K562 (cell line): ENCODE data around the gene FES. TPM values are rescaled to one million over a fixed set of nuclear protein-coding genes. Genes with fewer than 3 reads are reported as not detected.
A peak's percentile ranks its signal among the peaks of the same experiment; 100 is the strongest.

ENCODE experiments used
- ARID1B ChIP-seq: fragments of 450-650 bp; IDR thresholded peaks from 2 replicates; pipeline ENCODE4 v1.6.1; 2016; ENCODE audit warnings: antibody characterized with exemption, mild to moderate bottlenecking, inconsistent platforms
- CBX3 ChIP-seq, 2 experiments: IDR thresholded peaks; 1 replicate in 1 of 2; 2 replicates in 1 of 2; pipeline ENCODE4 v1.6.1; 2012; ENCODE audit warnings: inconsistent platforms in 2 of 2, low read length in 2 of 2, borderline replicate concordance in 1 of 2, control low read depth in 1 of 2
- CCAR2 ChIP-seq: fragments of 200-400 bp; formaldehyde crosslinking; IDR thresholded peaks from 2 replicates; pipeline ENCODE4 v1.6.1; 2017; ENCODE audit warnings: mild to moderate bottlenecking, low read depth, low read length
- CREB3 ChIP-seq: fragments of 450-650 bp; conservative IDR thresholded peaks from 2 replicates; pipeline ENCODE4 v1.6.1; 2016; ENCODE audit warnings: missing genetic modification characterization, low read depth, mild to moderate bottlenecking, missing compliant biosample characterization, moderate library complexity
- JUN ChIP-seq, 2 experiments: sonication (generic) in 1 of 2; formaldehyde crosslinking in 1 of 2; IDR thresholded peaks; 2 replicates each; pipeline versions ENCODE4 v1.6.1 to v1.8.0; 2012 to 2022; ENCODE audit warnings: borderline replicate concordance in 2 of 2, mild to moderate bottlenecking in 2 of 2, improper control_type of control experiment in 1 of 2, low read depth in 1 of 2, low read length in 1 of 2, missing genetic modification reagents in 1 of 2
- MAFK ChIP-seq: IDR thresholded peaks from 2 replicates; pipeline ENCODE4 v1.6.1; 2011; ENCODE audit warnings: low read length, improper control_type of control experiment
- NFIC ChIP-seq: fragments of 450-650 bp; IDR thresholded peaks from 2 replicates; pipeline ENCODE4 v1.6.1; 2017; ENCODE audit warnings: mild to moderate bottlenecking, inconsistent platforms
- RAD21 ChIP-seq, 2 experiments: fragments of 250-450 bp in 1 of 2; fragments of 450-650 bp in 1 of 2; sonication (Bioruptor Pico) in 1 of 2; formaldehyde crosslinking in 1 of 2; IDR thresholded peaks in 1 of 2; conservative IDR thresholded peaks in 1 of 2; 2 replicates each; pipeline versions ENCODE4 v1.4.0 to v1.8.0; 2020 to 2022; ENCODE audit warnings: mild to moderate bottlenecking in 2 of 2, moderate library complexity in 1 of 2
- SRF ChIP-seq, 2 experiments: fragments of 250-450, 450-650 bp in 1 of 2; sonication (Bioruptor Pico) in 1 of 2; sonication (generic) in 1 of 2; formaldehyde crosslinking; IDR thresholded peaks; 2 replicates each; pipeline versions ENCODE4 v1.5.0 to v1.5.1; 2020 to 2022; ENCODE audit warnings: mild to moderate bottlenecking in 1 of 2, missing genetic modification reagents in 1 of 2
- TEAD1 ChIP-seq, 2 experiments: fragments of 450-650 bp in 1 of 2; sonication (generic) in 1 of 2; formaldehyde crosslinking; IDR thresholded peaks; 2 replicates each; pipeline versions ENCODE4 v1.4.0 to v1.8.0; 2020 to 2022; ENCODE audit warnings: mild to moderate bottlenecking in 2 of 2, missing genetic modification reagents in 1 of 2
- TGIF2 ChIP-seq: sonication (generic); formaldehyde crosslinking; IDR thresholded peaks from 2 replicates; pipeline ENCODE4 v1.8.1; 2022; ENCODE audit warnings: mild to moderate bottlenecking, missing genetic modification reagents, moderate library complexity
- WHSC1 ChIP-seq: IDR thresholded peaks from one replicate; pipeline ENCODE4 v1.6.1; 2012; ENCODE audit warnings: low read length, control low read depth, inconsistent platforms
- ZBTB40 ChIP-seq, 2 experiments: fragments of 450-650 bp in 1 of 2; sonication (generic) in 1 of 2; formaldehyde crosslinking in 1 of 2; IDR thresholded peaks; 2 replicates each; pipeline versions ENCODE4 v1.7.1 to v1.9.0; 2016 to 2022; ENCODE audit warnings: inconsistent platforms in 1 of 2, mild to moderate bottlenecking in 1 of 2, missing genetic modification reagents in 1 of 2
- ZNF143 ChIP-seq: sonication (generic); formaldehyde crosslinking; IDR thresholded peaks from 2 replicates; pipeline ENCODE4 v1.9.0; 2022; ENCODE audit warnings: mild to moderate bottlenecking, missing genetic modification reagents
- polyA plus RNA-seq, 8 experiments: library from polyadenylated mRNA; depleted of rRNA in 4 of 8; stranded (reverse) in 5 of 8; unstranded in 3 of 8; fragments of >200 nt; fragmentation: Nextera tagmentation in 2 of 8; fragmentation: Illumina TruSeq in 1 of 8; extraction: Ambion mirVana in 2 of 8; extraction: Trizol in 1 of 8; gene quantifications; 2 replicates each; pipeline versions ENCODE4 v1.2.1 to v1.2.3, GENCODE V29; 2011 to 2014; ENCODE audit warnings: inconsistent platforms in 1 of 8, missing spikeins in 1 of 8
- total RNA-seq, 7 experiments: library from RNA; depleted of rRNA in 6 of 7; stranded (reverse); fragments of >200 nt in 6 of 7; fragmentation: Illumina TruSeq in 2 of 7; extraction: Trizol in 2 of 7; gene quantifications; 2 replicates each; pipeline versions ENCODE4 v1.2.1 to v1.2.3, GENCODE V29; 2011 to 2021; ENCODE audit warnings: low replicate concordance in 1 of 7
- TF ChIP-seq, protein P1 (sequence below): sonication (generic); formaldehyde crosslinking; IDR thresholded peaks from 2 replicates; pipeline ENCODE4 v1.8.0; 2022; ENCODE audit warnings: mild to moderate bottlenecking, missing genetic modification reagents

The FES gene
- total and polyA plus RNA-seq, 9 of the 15 experiments (the other 6 are each of a cell fraction or from before 2014, with no cell fraction given): 0.38 to 2.6 (median 0.82) TPM

DNA sequence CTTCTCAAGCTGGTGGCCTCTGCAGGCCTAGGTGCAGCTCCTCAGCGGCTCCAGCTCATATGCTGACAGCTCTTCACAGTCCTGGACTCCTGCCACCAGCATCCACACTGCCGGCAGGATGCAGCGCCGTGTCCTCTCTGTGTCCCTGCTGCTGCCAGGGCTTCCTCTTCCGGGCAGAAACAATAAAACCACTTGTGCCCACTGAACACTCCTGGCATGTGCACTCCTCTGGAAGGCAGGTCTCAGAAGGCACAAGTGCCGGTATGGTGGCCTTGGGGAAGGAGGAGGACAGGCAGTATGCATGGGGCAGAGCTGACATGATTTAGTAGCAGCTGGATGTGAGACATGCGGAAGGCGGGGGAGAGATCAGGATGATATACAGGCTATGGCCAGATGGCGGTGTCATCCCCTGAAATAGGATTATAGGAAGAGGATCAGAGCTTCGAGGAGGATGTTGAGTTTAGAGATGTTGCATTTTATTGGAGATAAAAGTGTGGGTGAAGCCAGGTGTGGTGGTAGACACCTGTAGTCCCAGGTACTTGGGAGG, 11.3 kb downstream of the FES start (continued):
- TF ChIP-seq CBX3 (IDR thresholded peaks at IDR 0.05; ENCODE audit: borderline replicate concordance in 1 of 2, low read length in 2 of 2): peak in 1 of 2 experiments; percentile 43; a peak in 1 of 3 replicates
- TF ChIP-seq TEAD1 (CRISPR knock-in tag; IDR thresholded peaks at IDR 0.05): peak in 1 of 2 experiments; percentile 42; a peak in 1 of 4 replicates
- no peak for TF ChIP-seq CREB3
- TF ChIP-seq ZBTB40 (IDR thresholded peaks at IDR 0.05): 0 out of 2 replicates have a peak, but pooled peaks have one; percentile 13
- TF ChIP-seq ZBTB40 (CRISPR knock-in tag; IDR thresholded peaks at IDR 0.05): no peak
- 0 out of 2 replicates have a peak, but pooled peaks have one; percentile 15 for TF ChIP-seq MAFK
- peak; percentile 67 for TF ChIP-seq NFIC
- TF ChIP-seq JUN (IDR thresholded peaks at IDR 0.05; ENCODE audit: borderline replicate concordance, low read depth, low read length): peak; percentile 63; the same call in 1 of the 2 replicates
- peak; percentile 64; the same call in 1 of the 2 replicates for TF ChIP-seq JUN (CRISPR knock-in tag; IDR thresholded peaks at IDR 0.05; ENCODE audit: borderline replicate concordance)
- no peak for TF ChIP-seq WHSC1
- TF ChIP-seq TGIF2 (CRISPR knock-in tag): no peak
- no peak for TF ChIP-seq SRF (CRISPR knock-in tag; IDR thresholded peaks at IDR 0.05)
- no peak for TF ChIP-seq ZNF143
- TF ChIP-seq RAD21 (CRISPR knock-in tag; conservative IDR thresholded peaks at IDR 0.05 in 1 of 2, IDR thresholded peaks at IDR 0.05 in 1 of 2): peak; percentile 44 to 70; a peak in 3 of 4 replicates
- peak; percentile 76 for TF ChIP-seq ARID1B
- TF ChIP-seq CCAR2: no peak
- TF ChIP-seq, protein P1, sequence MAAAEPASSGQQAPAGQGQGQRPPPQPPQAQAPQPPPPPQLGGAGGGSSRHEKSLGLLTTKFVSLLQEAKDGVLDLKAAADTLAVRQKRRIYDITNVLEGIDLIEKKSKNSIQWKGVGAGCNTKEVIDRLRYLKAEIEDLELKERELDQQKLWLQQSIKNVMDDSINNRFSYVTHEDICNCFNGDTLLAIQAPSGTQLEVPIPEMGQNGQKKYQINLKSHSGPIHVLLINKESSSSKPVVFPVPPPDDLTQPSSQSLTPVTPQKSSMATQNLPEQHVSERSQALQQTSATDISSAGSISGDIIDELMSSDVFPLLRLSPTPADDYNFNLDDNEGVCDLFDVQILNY (CRISPR knock-in tag): 0 out of 2 replicates have a peak, but pooled peaks have one; percentile 14
